Loucy (cell line): ENCODE data around the gene AKAP13.

Source experiments
- H2AFZ ChIP-seq: fragments of 200-600 bp; sonication (generic); 2 replicates; pipeline ENCODE4 v1.6.0; 2016; ENCODE audit warnings: antibody characterized with exemption, mild to moderate bottlenecking, low read length, moderate library complexity
- H3F3A ChIP-seq: fragments of 200-600 bp; 2 replicates; pipeline ENCODE4 v1.6.0; 2016; ENCODE audit warnings: antibody characterized with exemption, low read depth, mild to moderate bottlenecking
- H3K27me3 ChIP-seq: fragments of 200-600 bp; sonication (generic); 2 replicates; pipeline ENCODE4 v1.6.1; 2014; ENCODE audit warnings: low read length, mild to moderate bottlenecking; ENCODE audit not compliant: insufficient read depth, poor library complexity, severe bottlenecking
- H3K36me3 ChIP-seq: fragments of 200-600 bp; sonication (generic); 2 replicates; pipeline ENCODE4 v1.6.1; 2016; ENCODE audit warnings: low read length; ENCODE audit not compliant: insufficient read depth
- H3K4me1 ChIP-seq: fragments of 200-600 bp; sonication (generic); 2 replicates; pipeline ENCODE4 v1.5.1; 2014; ENCODE audit warnings: low read length, mild to moderate bottlenecking; ENCODE audit not compliant: insufficient read depth, poor library complexity, severe bottlenecking
- H3K4me2 ChIP-seq: fragments of 200-600 bp; sonication (generic); 2 replicates; pipeline ENCODE4 v1.6.0; 2014; ENCODE audit warnings: antibody characterized with exemption, low read length, low read depth, mild to moderate bottlenecking; ENCODE audit not compliant: poor library complexity, severe bottlenecking
- H3K4me3 ChIP-seq: fragments of 200-600 bp; sonication (generic); 2 replicates; pipeline ENCODE4 v1.5.1; 2014; ENCODE audit warnings: low read length, mild to moderate bottlenecking, mixed read lengths; ENCODE audit not compliant: poor library complexity, severe bottlenecking
- H3K79me2 ChIP-seq: fragments of 200-600 bp; sonication (generic); 2 replicates; pipeline ENCODE4 v1.6.1; 2014; ENCODE audit warnings: low read length; ENCODE audit not compliant: insufficient read depth
- H3K9ac ChIP-seq: fragments of 200-600 bp; sonication (generic); 2 replicates; pipeline ENCODE4 v1.6.0; 2014; ENCODE audit warnings: mild to moderate bottlenecking, low read depth, low read length, moderate library complexity; ENCODE audit not compliant: poor library complexity, severe bottlenecking
- H3K9me2 ChIP-seq: fragments of 200-600 bp; sonication (generic); replicated peaks from 2 replicates; pipeline ENCODE4 v1.6.1; 2016; ENCODE audit warnings: low read depth, low read length, mixed read lengths
- H3K9me3 ChIP-seq: fragments of 200-600 bp; sonication (generic); 2 replicates; pipeline ENCODE4 v1.6.1; 2014; ENCODE audit warnings: mild to moderate bottlenecking, antibody characterized with exemption, low read length, low read depth; ENCODE audit not compliant: insufficient read depth
- H4K20me1 ChIP-seq: fragments of 200-600 bp; sonication (generic); 2 replicates; pipeline ENCODE4 v1.6.0; 2014; ENCODE audit warnings: antibody characterized with exemption, low read length, mild to moderate bottlenecking; ENCODE audit not compliant: insufficient read depth, poor library complexity, severe bottlenecking
- CTCF ChIP-seq: fragments of 200-600 bp; sonication (generic); conservative IDR thresholded peaks from 2 replicates; pipeline ENCODE4 v1.5.1; 2014; ENCODE audit warnings: mild to moderate bottlenecking, antibody characterized with exemption, low read length
- EZH2phosphoT487 ChIP-seq: fragments of 200-600 bp; IDR thresholded peaks from 2 replicates; pipeline ENCODE4 v1.6.1; 2018; ENCODE audit warnings: antibody characterized with exemption, mild to moderate bottlenecking, moderate library complexity, borderline replicate concordance

AKAP13 gene

DNA sequence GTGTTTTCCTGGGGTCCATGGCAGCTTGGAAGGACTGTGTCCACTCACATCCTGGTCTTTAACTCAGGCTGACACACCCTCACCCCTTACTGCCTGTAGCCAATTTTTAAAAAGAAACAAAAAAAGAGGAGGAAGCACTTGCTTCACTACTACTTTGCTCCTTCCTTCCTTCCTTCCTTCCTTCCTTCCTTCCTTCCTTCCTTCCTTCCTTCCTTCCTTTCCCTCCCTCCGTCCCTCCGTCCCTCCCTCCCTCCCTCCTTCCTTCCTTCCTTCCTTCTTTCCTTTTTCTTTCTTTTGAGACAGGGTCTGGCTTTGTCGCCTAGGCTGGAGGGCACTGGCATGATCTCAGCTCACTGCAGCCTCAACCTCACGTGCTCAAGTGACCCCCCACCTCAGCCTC, 25.5 kb upstream of the AKAP13 start:
- Histone ChIP-seq H3K79me2 (no peaks in the 10 kb centered on the region), H3K4me3 (no peak overlapping the region), H4K20me1 (no peaks in the 10 kb centered on the region), H2AFZ (no peak overlapping the region), H3K9me2 (no peaks in the 10 kb centered on the region), H3K9me3 (no peaks in the 10 kb centered on the region), H3K36me3 (no peaks in the 10 kb centered on the region), H3K4me1 (peaks cover 7% of the 10 kb centered on the region), H3K27me3 (no peaks in the 10 kb centered on the region), H3K4me2 (no peak overlapping the region), H3F3A (no peaks in the 10 kb centered on the region), H3K9ac (no peak overlapping the region)
- no peak for TF ChIP-seq CTCF
- no peak for TF ChIP-seq EZH2phosphoT487

GRCh38 chr15:85356276-85356675, 24.1 kb upstream of the AKAP13 start:
- Histone ChIP-seq H3K4me3 (no peak overlapping the region), H3K36me3 (no peaks in the 10 kb centered on the region), H3K9me3 (no peaks in the 10 kb centered on the region), H3K9ac (no peak overlapping the region), H3K79me2 (no peaks in the 10 kb centered on the region), H4K20me1 (no peaks in the 10 kb centered on the region), H3K4me2 (no peak overlapping the region), H3K27me3 (no peaks in the 10 kb centered on the region), H3K9me2 (no peaks in the 10 kb centered on the region), H3F3A (no peaks in the 10 kb centered on the region), H2AFZ (no peak overlapping the region), H3K4me1 (peaks cover 7% of the 10 kb centered on the region)
- TF ChIP-seq EZH2phosphoT487 (no peak), CTCF (no peak)

GRCh38 chr15:85361323-85361722, 19.1 kb upstream of the AKAP13 start:
- Histone ChIP-seq H3K27me3 (no peaks in the 10 kb centered on the region), H3K9ac (no peak overlapping the region), H3K79me2 (no peaks in the 10 kb centered on the region), H4K20me1 (no peaks in the 10 kb centered on the region), H3K4me1 (peaks cover 13% of the 10 kb centered on the region), H3K4me2 (no peak overlapping the region), H3K9me2 (no peaks in the 10 kb centered on the region), H3K4me3 (no peak overlapping the region), H3F3A (no peaks in the 10 kb centered on the region), H3K9me3 (no peaks in the 10 kb centered on the region), H3K36me3 (no peaks in the 10 kb centered on the region), H2AFZ (no peak overlapping the region)
- TF ChIP-seq EZH2phosphoT487 (no peak), CTCF (no peak)
